Cardiac fibroblast (primary cell): Measurements from ENCODE around the gene GSTT2.

Source experiments
- DNase-seq, 2 donors: peaks; one replicate each; pipeline versions ENCODE4 v3.0.0 to v3.0.0-alpha.2; 2010; ENCODE audit warnings: low read depth in 2 of 2
- H3K4me3 ChIP-seq, 2 donors: replicated peaks in 1 of 2; 1 replicate in 1 of 2; 2 replicates in 1 of 2; pipeline ENCODE4 v1.5.1; 2011; ENCODE audit warnings: low read depth in 2 of 2, low read length in 2 of 2, mild to moderate bottlenecking in 2 of 2, moderate library complexity in 1 of 2
- TF ChIP-seq, protein P1 (sequence below): IDR thresholded peaks from one replicate; pipeline ENCODE4 v1.5.1; 2011; ENCODE audit warnings: low read depth, mild to moderate bottlenecking, low read length, inconsistent platforms

The GSTT2 gene

DNA sequence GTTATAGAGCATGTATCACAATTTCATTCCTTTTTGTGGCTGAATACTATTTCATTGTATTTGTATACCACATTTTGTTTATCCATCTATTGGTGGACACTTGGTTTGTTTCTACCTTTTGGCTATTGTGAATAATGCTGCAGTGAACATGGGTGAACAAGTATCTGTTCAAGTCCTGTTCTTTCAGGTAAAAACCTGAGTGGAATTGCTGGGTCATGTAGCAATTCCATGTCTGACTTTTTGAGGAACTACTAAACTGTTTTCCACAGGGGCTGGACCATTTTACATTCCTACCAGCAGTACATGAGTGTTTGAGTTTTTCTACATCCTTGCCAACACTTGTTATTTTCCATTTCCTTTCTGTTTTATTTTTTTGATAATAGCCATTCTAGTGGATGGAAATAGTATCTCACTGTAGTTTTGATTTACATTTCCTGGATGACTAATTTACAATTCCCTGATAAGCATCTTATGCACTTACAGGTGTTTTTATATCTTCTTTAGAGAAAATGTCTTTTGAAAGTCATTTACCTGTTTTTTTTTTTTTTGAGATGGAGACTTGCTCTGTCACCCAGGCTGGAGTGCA is 43.4 kb downstream of the GSTT2 start:
- DNase-seq, result no peak
- H3K4me3 ChIP-seq, result no peak overlapping the region
- TF ChIP-seq, protein P1, sequence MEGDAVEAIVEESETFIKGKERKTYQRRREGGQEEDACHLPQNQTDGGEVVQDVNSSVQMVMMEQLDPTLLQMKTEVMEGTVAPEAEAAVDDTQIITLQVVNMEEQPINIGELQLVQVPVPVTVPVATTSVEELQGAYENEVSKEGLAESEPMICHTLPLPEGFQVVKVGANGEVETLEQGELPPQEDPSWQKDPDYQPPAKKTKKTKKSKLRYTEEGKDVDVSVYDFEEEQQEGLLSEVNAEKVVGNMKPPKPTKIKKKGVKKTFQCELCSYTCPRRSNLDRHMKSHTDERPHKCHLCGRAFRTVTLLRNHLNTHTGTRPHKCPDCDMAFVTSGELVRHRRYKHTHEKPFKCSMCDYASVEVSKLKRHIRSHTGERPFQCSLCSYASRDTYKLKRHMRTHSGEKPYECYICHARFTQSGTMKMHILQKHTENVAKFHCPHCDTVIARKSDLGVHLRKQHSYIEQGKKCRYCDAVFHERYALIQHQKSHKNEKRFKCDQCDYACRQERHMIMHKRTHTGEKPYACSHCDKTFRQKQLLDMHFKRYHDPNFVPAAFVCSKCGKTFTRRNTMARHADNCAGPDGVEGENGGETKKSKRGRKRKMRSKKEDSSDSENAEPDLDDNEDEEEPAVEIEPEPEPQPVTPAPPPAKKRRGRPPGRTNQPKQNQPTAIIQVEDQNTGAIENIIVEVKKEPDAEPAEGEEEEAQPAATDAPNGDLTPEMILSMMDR, result no peak

DNA sequence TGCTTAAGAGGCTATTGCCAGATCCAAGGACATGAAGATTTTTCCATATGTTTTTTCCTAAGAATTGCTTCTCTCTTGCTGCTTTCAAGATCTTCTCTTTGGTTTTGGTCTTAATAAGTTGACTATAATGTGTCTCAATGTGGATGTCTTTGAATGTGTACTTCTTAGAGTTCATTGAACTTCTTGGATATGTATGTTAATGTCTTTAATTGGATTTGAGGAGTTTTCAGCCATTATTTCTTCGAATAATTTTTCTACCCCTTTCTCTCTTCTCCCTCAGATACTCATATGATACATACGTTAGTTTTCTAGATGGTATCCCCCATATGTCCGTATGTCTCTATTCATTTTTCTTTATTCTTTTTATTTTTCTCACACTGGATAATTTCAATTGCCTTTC is 44.4 kb downstream of the GSTT2 start:
- H3K4me3 ChIP-seq, result no peak overlapping the region
- TF ChIP-seq, protein P1, result no peak
- no peak for DNase-seq

DNA sequence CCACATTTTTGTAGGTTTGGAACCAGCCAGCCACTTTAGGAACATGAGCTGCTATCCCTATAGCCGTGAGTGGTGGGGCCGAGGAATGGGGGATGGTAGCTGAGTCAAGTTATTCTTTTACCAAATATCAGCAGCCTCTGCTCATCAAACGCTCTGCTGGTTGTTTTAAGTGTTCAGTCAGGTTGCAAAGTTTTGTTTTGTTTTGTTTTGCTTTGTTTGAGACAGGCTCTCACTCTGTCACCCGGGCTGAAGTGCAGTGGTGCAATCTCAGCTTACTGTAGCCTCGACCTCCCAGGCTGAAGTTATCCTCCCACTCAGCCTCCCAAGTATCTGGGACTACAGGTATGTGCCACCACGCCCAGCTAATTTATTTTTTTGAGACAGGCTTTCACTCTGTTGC is 45.5 kb downstream of the GSTT2 start:
- no peak for DNase-seq
- no peak overlapping the region for H3K4me3 ChIP-seq
- TF ChIP-seq, protein P1, result no peak

- no peak for DNase-seq
- no peak overlapping the region for H3K4me3 ChIP-seq
- TF ChIP-seq, protein P1, result no peak
These were observed 46.1 kb downstream of the GSTT2 start for GRCh38 chr22:24026056-24026455.

DNA sequence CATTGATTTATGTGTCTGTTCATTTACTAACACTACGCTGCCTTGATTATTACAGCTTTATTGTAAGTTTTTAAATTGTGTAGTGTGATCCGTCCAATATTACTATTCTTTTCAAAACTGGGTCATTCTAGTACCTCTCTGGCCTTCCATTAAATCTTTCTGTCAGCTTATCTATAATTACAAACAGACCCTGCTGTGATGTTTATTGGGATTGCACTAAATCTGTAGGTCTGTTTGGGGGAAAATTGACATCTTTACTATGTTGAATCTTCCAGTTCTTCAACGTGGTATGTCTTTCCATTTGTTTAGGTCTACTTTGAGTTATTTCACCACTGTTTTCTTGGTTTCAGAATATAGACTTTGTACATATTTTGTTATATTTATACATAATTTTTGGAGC is 46.8 kb downstream of the GSTT2 start:
- TF ChIP-seq, protein P1, result no peak
- no peak overlapping the region for H3K4me3 ChIP-seq
- DNase-seq, result no peak

DNA sequence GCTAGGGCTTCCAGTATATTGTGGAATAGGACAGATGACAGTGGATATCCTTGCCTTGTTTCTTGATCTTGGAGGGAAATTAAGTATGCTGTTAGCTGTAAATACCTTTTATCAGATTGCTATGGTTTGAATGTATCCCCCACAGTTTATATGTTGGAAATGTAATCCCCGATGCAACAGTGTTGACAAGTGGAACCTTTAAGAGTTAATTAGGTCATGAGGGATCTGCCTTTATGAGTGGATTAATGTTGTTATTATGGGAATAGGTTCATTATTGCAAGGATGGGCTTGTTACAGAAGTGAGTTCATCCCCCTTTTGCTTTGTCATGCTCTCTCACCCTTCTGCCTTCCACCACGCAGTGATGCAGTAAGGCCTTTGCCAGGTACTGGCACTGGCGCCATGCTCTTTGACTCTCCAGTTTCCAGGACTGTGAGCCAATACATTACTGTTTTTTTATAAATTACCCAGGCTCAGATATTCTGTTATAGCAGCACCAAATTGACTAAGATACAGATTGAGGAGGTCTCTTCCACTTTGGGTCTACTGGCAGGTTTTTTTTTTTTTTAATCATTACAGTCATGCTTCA is 47.5 kb downstream of the GSTT2 start:
- TF ChIP-seq, protein P1, result no peak
- no peak overlapping the region for H3K4me3 ChIP-seq
- no peak for DNase-seq

GRCh38 chr22:24027991-24028390 is 48.1 kb downstream of the GSTT2 start:
- TF ChIP-seq, protein P1, result no peak
- no peak overlapping the region for H3K4me3 ChIP-seq
- no peak for DNase-seq
